GM23338 (cell line): ENCODE results near the gene FOXP1.

Experiments used
- ETS1 ChIP-seq: IDR thresholded peaks from 2 replicates; pipeline ENCODE4 v1.6.1; 2016; ENCODE audit warnings: antibody characterized with exemption
- EZH2phosphoT487 ChIP-seq: fragments of 200-600 bp; sonication (generic); IDR thresholded peaks from one replicate; pipeline ENCODE4 v1.8.1; 2018; ENCODE audit warnings: antibody characterized with exemption; ENCODE audit not compliant: unreplicated experiment
- POLR2AphosphoS5 ChIP-seq: IDR thresholded peaks from 2 replicates; pipeline ENCODE4 v1.6.1; 2016; ENCODE audit warnings: antibody characterized with exemption, low read depth
- REST ChIP-seq: IDR thresholded peaks from one replicate; pipeline ENCODE4 v1.6.1; 2018; ENCODE audit warnings: antibody characterized with exemption; ENCODE audit not compliant: unreplicated experiment
- TF ChIP-seq, protein P1 (sequence below), 2 experiments: fragments of 200-600 bp in 1 of 2; sonication (generic) in 1 of 2; conservative IDR thresholded peaks; 2 replicates each; pipeline versions ENCODE4 v1.5.1 to v1.6.1; 2016 to 2017; ENCODE audit warnings: antibody characterized with exemption in 2 of 2, low read depth in 2 of 2, mild to moderate bottlenecking in 2 of 2, moderate library complexity in 1 of 2

- TF ChIP-seq, protein P1, sequence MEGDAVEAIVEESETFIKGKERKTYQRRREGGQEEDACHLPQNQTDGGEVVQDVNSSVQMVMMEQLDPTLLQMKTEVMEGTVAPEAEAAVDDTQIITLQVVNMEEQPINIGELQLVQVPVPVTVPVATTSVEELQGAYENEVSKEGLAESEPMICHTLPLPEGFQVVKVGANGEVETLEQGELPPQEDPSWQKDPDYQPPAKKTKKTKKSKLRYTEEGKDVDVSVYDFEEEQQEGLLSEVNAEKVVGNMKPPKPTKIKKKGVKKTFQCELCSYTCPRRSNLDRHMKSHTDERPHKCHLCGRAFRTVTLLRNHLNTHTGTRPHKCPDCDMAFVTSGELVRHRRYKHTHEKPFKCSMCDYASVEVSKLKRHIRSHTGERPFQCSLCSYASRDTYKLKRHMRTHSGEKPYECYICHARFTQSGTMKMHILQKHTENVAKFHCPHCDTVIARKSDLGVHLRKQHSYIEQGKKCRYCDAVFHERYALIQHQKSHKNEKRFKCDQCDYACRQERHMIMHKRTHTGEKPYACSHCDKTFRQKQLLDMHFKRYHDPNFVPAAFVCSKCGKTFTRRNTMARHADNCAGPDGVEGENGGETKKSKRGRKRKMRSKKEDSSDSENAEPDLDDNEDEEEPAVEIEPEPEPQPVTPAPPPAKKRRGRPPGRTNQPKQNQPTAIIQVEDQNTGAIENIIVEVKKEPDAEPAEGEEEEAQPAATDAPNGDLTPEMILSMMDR (conservative IDR thresholded peaks at IDR 0.05; ENCODE audit: low read depth in 2 of 2): no peak
- TF ChIP-seq POLR2AphosphoS5: peak; percentile 27; the same call in 1 of the 2 replicates
- no peak for TF ChIP-seq EZH2phosphoT487
- TF ChIP-seq ETS1: no peak
- no peak for TF ChIP-seq REST
Observed at GRCh38 chr3:71583566-71584393, at the start of gene FOXP1.
